ENCODE measurements around the gene MYH6.

Gene MYH6

GRCh38 chr14:23406725-23407355 lies 1.2 kb downstream of the MYH6 start:
- no peak overlapping the region for H3K4me3 ChIP-seq (ENCODE audit: low read length)
- no peak for TF ChIP-seq CTCF (IDR thresholded peaks at IDR 0.05; ENCODE audit: insufficient read depth, low read depth, low read length, missing control alignments)
- DNase-seq (ENCODE audit: low read depth): no peak

- no peak for DNase-seq (ENCODE audit: low read depth)
- no peak overlapping the region for H3K4me3 ChIP-seq (ENCODE audit: low read length)
- TF ChIP-seq CTCF (IDR thresholded peaks at IDR 0.05; ENCODE audit: insufficient read depth, low read depth, low read length, missing control alignments): no peak
Observed at GRCh38 chr14:23406244-23406643, 1.8 kb downstream of the MYH6 start.

- H3K4me3 ChIP-seq (ENCODE audit: low read length): no peak overlapping the region
- DNase-seq (ENCODE audit: low read depth): no peak
- no peak for TF ChIP-seq CTCF (IDR thresholded peaks at IDR 0.05; ENCODE audit: insufficient read depth, low read depth, low read length, missing control alignments)
Observed at GRCh38 chr14:23405516-23406025, 2.5 kb downstream of the MYH6 start.

- DNase-seq (ENCODE audit: low read depth): no peak
- no peak overlapping the region for H3K4me3 ChIP-seq (ENCODE audit: low read length)
- TF ChIP-seq CTCF (IDR thresholded peaks at IDR 0.05; ENCODE audit: insufficient read depth, low read depth, low read length, missing control alignments): no peak
Observed at GRCh38 chr14:23405096-23405495, 3.0 kb downstream of the MYH6 start.

- no peak for DNase-seq (ENCODE audit: low read depth)
- no peak overlapping the region for H3K4me3 ChIP-seq (ENCODE audit: low read length)
- no peak for TF ChIP-seq CTCF (IDR thresholded peaks at IDR 0.05; ENCODE audit: insufficient read depth, low read depth, low read length, missing control alignments)
Observed at GRCh38 chr14:23404331-23404900, 3.7 kb downstream of the MYH6 start.

GRCh38 chr14:23403908-23404307 lies 4.2 kb downstream of the MYH6 start:
- H3K4me3 ChIP-seq (ENCODE audit: low read length): no peak overlapping the region
- DNase-seq (ENCODE audit: low read depth): no peak
- no peak for TF ChIP-seq CTCF (IDR thresholded peaks at IDR 0.05; ENCODE audit: insufficient read depth, low read depth, low read length, missing control alignments)

- no peak for TF ChIP-seq CTCF (IDR thresholded peaks at IDR 0.05; ENCODE audit: insufficient read depth, low read depth, low read length, missing control alignments)
- no peak overlapping the region for H3K4me3 ChIP-seq (ENCODE audit: low read length)
- DNase-seq (ENCODE audit: low read depth): no peak
Observed at GRCh38 chr14:23403139-23403438, 5.0 kb downstream of the MYH6 start.
